GM12878 (cell line): Measurements from ENCODE around the gene PPP4R4. TPM values are rescaled to one million over a fixed set of nuclear protein-coding genes. Genes with fewer than 3 reads are reported as not detected.
A peak's percentile ranks its signal among the peaks of the same experiment; 100 is the strongest.
"Not testable (repeated sequence)": the region's sequence is repeated elsewhere in the genome, so short reads cannot be mapped to it uniquely, and the experiment has no call there.

Experiments used
- ATAC-seq: fragments of 200-7000 bp; cut with Tn5 transposase; 3 replicates; pipeline ENCODE4 v1.9.1; 2020; ENCODE audit warnings: mild to moderate bottlenecking, moderate library complexity
- BruUV-seq: library from RNA; stranded (reverse); fragments of 400-500 nt; replicated peaks from 2 replicates; lab custom pipeline; 2021; lab: Mats Ljungman, UMichigan
- CTCF ChIA-PET: fragments of 300-600 bp; sonication (Branson Sonifier 250); formaldehyde crosslinking; extraction: SDS; loops from one replicate; lab custom pipeline; 2021; ENCODE audit warnings: inconsistent platforms; lab: Yijun Ruan, JAX
- POLR2A ChIA-PET: fragments of 350-600 bp; formaldehyde crosslinking; extraction: SDS; loops from one replicate; lab custom pipeline; 2021; ENCODE audit warnings: inconsistent platforms; lab: Charles Lee
- RAD21 ChIA-PET: fragments of 300-600 bp; sonication (Branson Sonifier 250); formaldehyde crosslinking; loops from one replicate; lab custom pipeline; 2023; ENCODE audit warnings: antibody characterized with exemption; ENCODE audit not compliant: unreplicated experiment; lab: Charles Lee
- SMC1A ChIA-PET: fragments of 300-600 bp; sonication (Branson Sonifier 250); formaldehyde crosslinking; loops from one replicate; lab custom pipeline; 2023; ENCODE audit not compliant: unreplicated experiment, uncharacterized antibody; lab: Charles Lee
- DNase-seq: peaks from one replicate; pipeline ENCODE4 v3.0.0-alpha.2; 2011; ENCODE audit warnings: low read depth, low spot score
- FAIRE-seq: peaks from 3 replicates; lab custom pipeline; 2011; peaks lifted over from hg19 to GRCh38; lab: Jason Lieb, UNC
- H2AFZ ChIP-seq: 2 replicates; pipeline ENCODE4 v1.6.0; 2011; ENCODE audit warnings: low read depth, low read length, control low read depth; ENCODE audit not compliant: control insufficient read depth
- H3K27ac ChIP-seq: 2 replicates; pipeline ENCODE4 v1.5.1; 2011; ENCODE audit warnings: control low read depth; ENCODE audit not compliant: control insufficient read depth, insufficient read depth
- H3K27me3 ChIP-seq, 2 experiments: replicated peaks in 1 of 2; 2 replicates each; pipeline versions ENCODE4 v1.6.0 to v1.6.1; 2011; ENCODE audit warnings: low read length in 1 of 2; ENCODE audit not compliant: control insufficient read depth in 2 of 2, insufficient read depth in 2 of 2
- H3K36me3 ChIP-seq, 2 experiments: 2 replicates each; pipeline ENCODE4 v1.5.1; 2011; ENCODE audit warnings: low read length in 1 of 2; ENCODE audit not compliant: control insufficient read depth in 2 of 2, insufficient read depth in 2 of 2
- H3K4me1 ChIP-seq: 2 replicates; pipeline ENCODE4 v1.6.1; 2011; ENCODE audit warnings: mild to moderate bottlenecking, low read length, moderate library complexity, mixed read lengths; ENCODE audit not compliant: control insufficient read depth, insufficient read depth
- H3K4me2 ChIP-seq: 2 replicates; pipeline ENCODE4 v1.6.0; 2011; ENCODE audit warnings: control low read depth; ENCODE audit not compliant: control insufficient read depth, insufficient read depth
- H3K4me3 ChIP-seq: fragments of 200-600 bp; sonication (generic); 2 replicates; pipeline ENCODE4 v1.5.1; 2016
- H3K79me2 ChIP-seq: 2 replicates; pipeline ENCODE4 v1.6.0; 2011; ENCODE audit warnings: low read length; ENCODE audit not compliant: control insufficient read depth, insufficient read depth
- H3K9ac ChIP-seq: 2 replicates; pipeline ENCODE4 v1.8.0; 2011; ENCODE audit warnings: low read length, control low read depth, mixed read lengths; ENCODE audit not compliant: control insufficient read depth, insufficient read depth
- H3K9me3 ChIP-seq: replicated peaks from 3 replicates; pipeline ENCODE4 v1.5.1; 2011; ENCODE audit warnings: mild to moderate bottlenecking, low read length; ENCODE audit not compliant: control insufficient read depth, insufficient read depth
- H4K20me1 ChIP-seq: 2 replicates; pipeline ENCODE4 v1.6.0; 2011; ENCODE audit not compliant: control insufficient read depth, insufficient read depth
- BACH1 ChIP-seq: fragments of 450-650 bp; IDR thresholded peaks from 2 replicates; pipeline ENCODE4 v1.6.1; 2017; ENCODE audit warnings: mild to moderate bottlenecking, borderline replicate concordance
- BCL3 ChIP-seq: IDR thresholded peaks from 2 replicates; pipeline ENCODE4 v1.6.1; 2011; ENCODE audit warnings: borderline replicate concordance, low read depth, mild to moderate bottlenecking, moderate library complexity, low read length; ENCODE audit not compliant: insufficient read depth, poor library complexity, severe bottlenecking
- BCLAF1 ChIP-seq: fragments of 450-650 bp; IDR thresholded peaks from 2 replicates; pipeline ENCODE4 v1.6.1; 2017; ENCODE audit warnings: antibody characterized with exemption, mild to moderate bottlenecking, moderate library complexity
- ESRRA ChIP-seq: IDR thresholded peaks from 2 replicates; pipeline ENCODE4 v1.6.1; 2012; ENCODE audit warnings: mild to moderate bottlenecking, low read length, improper control_type of control experiment
- IRF4 ChIP-seq: IDR thresholded peaks from 2 replicates; pipeline ENCODE4 v1.6.1; 2011; ENCODE audit warnings: low read depth, low read length
- JUND ChIP-seq: IDR thresholded peaks from 2 replicates; pipeline ENCODE4 v1.6.1; 2012; ENCODE audit warnings: low read depth, mild to moderate bottlenecking, low read length, improper control_type of control experiment, moderate library complexity
- NRF1 ChIP-seq: conservative IDR thresholded peaks from 2 replicates; pipeline ENCODE4 v1.6.1; 2011; ENCODE audit warnings: mild to moderate bottlenecking, low read depth, low read length, improper control_type of control experiment
- PKNOX1 ChIP-seq: fragments of 450-650 bp; IDR thresholded peaks from 2 replicates; pipeline ENCODE4 v1.6.1; 2016; ENCODE audit warnings: mild to moderate bottlenecking
- POLR2AphosphoS2 ChIP-seq: IDR thresholded peaks from 2 replicates; pipeline ENCODE4 v1.6.1; 2011; ENCODE audit warnings: low read depth, mild to moderate bottlenecking, low read length, improper control_type of control experiment, moderate library complexity
- SUZ12 ChIP-seq: fragments of 200-600 bp; sonication (generic); IDR thresholded peaks from one replicate; pipeline ENCODE4 v1.6.1; 2018; ENCODE audit warnings: antibody characterized with exemption, mild to moderate bottlenecking; ENCODE audit not compliant: unreplicated experiment
- WGBS: methylation state at CpG from one replicate; pipeline ENCODE4 v1.1.6; 2016; ENCODE audit warnings: low lambda C conversion rate; ENCODE audit not compliant: insufficient replicate concordance, insufficient coverage; ENCODE audit errors: missing lambda C conversion rate; 5-methylcytosine and 5-hydroxymethylcytosine counted together
- in situ Hi-C: fragments of 300-500 bp; cut with MboI; formaldehyde crosslinking; loops from 9 replicates; pipeline ENCODE4 v1.14.3; 2018; ENCODE audit warnings: mixed read lengths
- intact Hi-C: fragments of 100-400 bp; cut with micrococcal nuclease; formaldehyde crosslinking; loops from one replicate; pipeline ENCODE4 v1.14.2; 2022; ENCODE audit not compliant: unreplicated experiment
- polyA plus RNA-seq, 11 experiments: library from polyadenylated mRNA; depleted of rRNA in 4 of 11; unstranded in 6 of 11; stranded (reverse) in 5 of 11; fragments of >200 nt; fragmentation: Nextera tagmentation in 4 of 11; fragmentation: Illumina TruSeq in 1 of 11; extraction: Ambion mirVana in 4 of 11; extraction: Trizol in 1 of 11; gene quantifications; 1 replicate in 1 of 11; 2 replicates in 10 of 11; pipeline versions ENCODE4 v1.2.1 to v1.2.3, GENCODE V29; 2011 to 2016; ENCODE audit warnings: inconsistent platforms in 2 of 11, missing spikeins in 2 of 11, low read depth in 1 of 11
- total RNA-seq, 4 experiments: library from RNA; depleted of rRNA in 3 of 4; stranded (reverse); fragments of >200 nt in 3 of 4; fragmentation: Illumina TruSeq in 1 of 4; extraction: Trizol in 1 of 4; gene quantifications; 2 replicates each; pipeline versions ENCODE4 v1.2.1 to v1.2.3, GENCODE V29; 2013 to 2021

The PPP4R4 gene
- total and polyA plus RNA-seq, 10 of the 15 experiments (the other 5 are each of a cell fraction or from before 2014, with no cell fraction given) = 0.01 to 0.13 (median 0.08) TPM; not detected in 4

GRCh38 chr14:94218198-94218886 lies 44.2 kb downstream of the PPP4R4 start:
- POLR2A ChIA-PET = interaction anchor here (0.6 kb wide), 1 partner anchor 68 kb away, joined by 3 read pairs; no protein-coding TSS in a partner anchor
- FAIRE-seq, H3K79me2 ChIP-seq, in situ Hi-C loops, CTCF ChIA-PET, BruUV-seq, H3K27ac ChIP-seq, intact Hi-C loops, H3K4me3 ChIP-seq, H3K36me3 ChIP-seq, H2AFZ ChIP-seq, H3K27me3 ChIP-seq, H3K4me1 ChIP-seq, DNase-seq, H3K9me3 ChIP-seq, H4K20me1 ChIP-seq, H3K9ac ChIP-seq, ATAC-seq, SMC1A ChIA-PET, RAD21 ChIA-PET, H3K4me2 ChIP-seq: not testable (repeated sequence)
- WGBS = 52% methylated on average over 37 of the region's 47 CpGs
- peak; percentile 75 for TF ChIP-seq BCL3

GRCh38 chr14:94224040-94224439 lies 49.9 kb downstream of the PPP4R4 start:
- no peaks in the 10 kb centered on the region for H3K4me1 ChIP-seq
- H3K9me3 ChIP-seq = no peaks in the 10 kb centered on the region
- FAIRE-seq (no peak), ATAC-seq (no peak), DNase-seq (no peak)
- in situ Hi-C loops = no loop called here
- no peak overlapping the region for H3K27ac ChIP-seq
- no peak overlapping the region for H3K4me3 ChIP-seq
- SMC1A ChIA-PET = no interaction called here
- no peaks in the 10 kb centered on the region for H4K20me1 ChIP-seq
- 23% methylated on average over 2 of the region's 2 CpGs for WGBS
- CTCF ChIA-PET = no interaction called here
- H3K27me3 ChIP-seq = no peaks in the 10 kb centered on the region
- POLR2A ChIA-PET = no interaction called here
- H3K9ac ChIP-seq = no peak overlapping the region
- no peaks in the 10 kb centered on the region for H3K36me3 ChIP-seq
- no peak overlapping the region for H3K4me2 ChIP-seq
- no peak overlapping the region for H2AFZ ChIP-seq
- H3K79me2 ChIP-seq = no peaks in the 10 kb centered on the region
- no TSS peak for BruUV-seq
- RAD21 ChIA-PET = no interaction called here
- intact Hi-C loops = no loop called here
- no peak for TF ChIP-seq NRF1
- TF ChIP-seq BACH1 = no peak
- TF ChIP-seq ESRRA = no peak
- no peak for TF ChIP-seq POLR2AphosphoS2
- no peak for TF ChIP-seq PKNOX1
- no peak for TF ChIP-seq IRF4
- TF ChIP-seq SUZ12 = no peak
- no peak for TF ChIP-seq JUND
- TF ChIP-seq BCLAF1 = no peak
